ENCODE measurements around the gene PITRM1. TPM values are rescaled to one million over a fixed set of nuclear protein-coding genes. Genes with fewer than 3 reads are reported as not detected.
"Not testable (repeated sequence)": the region's sequence is repeated elsewhere in the genome, so short reads cannot be mapped to it uniquely, and the experiment has no call there.

The PITRM1 gene
- total and polyA plus RNA-seq, 4 donors, result 26.9 to 126 (median 97.7) TPM

GRCh38 chr10:3173171-3173878 is 743 bp upstream of the PITRM1 start:
- Histone ChIP-seq H3K4me3 (ENCODE audit: low read length in 2 of 2) (no peak overlapping the region), H3K27me3 (ENCODE audit: control insufficient read depth in 1 of 2, insufficient read depth in 2 of 2, low read length in 1 of 2) (no peaks in the 10 kb centered on the region), H3K36me3 (ENCODE audit: control insufficient read depth in 1 of 2, insufficient read depth in 2 of 2, low read length in 1 of 2) (peaks cover 0 to 2% of the 10 kb centered on the region in 2 donors), H3K27ac (ENCODE audit: low read depth in 1 of 2, low read length in 2 of 2) (no peak overlapping the region), H3K9me3 (ENCODE audit: control insufficient read depth, low read length) (no peaks in the 10 kb centered on the region), H3K4me1 (ENCODE audit: control insufficient read depth in 1 of 2, insufficient read depth in 2 of 2, low read length in 2 of 2) (no peaks in the 10 kb centered on the region)
- WGBS, 2 donors, result 47% methylated on average over 23 to 26 of the region's 26 CpGs
- intact Hi-C loops (cut with DNase I), result no loop called here
- ATAC-seq (ENCODE audit: low FRiP score), result peak; percentile 45
- DNase-seq, result peak in 1 of 2 donors; percentile 84

GRCh38 chr10:3172081-3172445 is 519 bp downstream of the PITRM1 start:
- intact Hi-C loops (cut with DNase I), result no loop called here
- Histone ChIP-seq H3K4me1 (ENCODE audit: control insufficient read depth in 1 of 2, insufficient read depth in 2 of 2, low read length in 2 of 2) (no peaks in the 10 kb centered on the region), H3K9me3 (ENCODE audit: control insufficient read depth, low read length) (no peaks in the 10 kb centered on the region), H3K27ac (ENCODE audit: low read depth in 1 of 2, low read length in 2 of 2) (peak overlapping the region; percentile 72), H3K27me3 (ENCODE audit: control insufficient read depth in 1 of 2, insufficient read depth in 2 of 2, low read length in 1 of 2) (no peaks in the 10 kb centered on the region), H3K4me3 (ENCODE audit: low read length in 2 of 2) (peak overlapping the region; percentile 67 to 69), H3K36me3 (ENCODE audit: control insufficient read depth in 1 of 2, insufficient read depth in 2 of 2, low read length in 1 of 2) (peaks cover 0 to 9% of the 10 kb centered on the region in 2 donors)
- WGBS, 2 donors, result 0 to 1% methylated on average over 21 of the region's 21 CpGs
- DNase-seq (no peak), ATAC-seq (ENCODE audit: low FRiP score) (peak; percentile 3)

- H3K27ac ChIP-seq (ENCODE audit: low read depth in 1 of 2, low read length in 2 of 2); H3K4me1 ChIP-seq (ENCODE audit: control insufficient read depth in 1 of 2, insufficient read depth in 2 of 2, low read length in 2 of 2); H3K9me3 ChIP-seq (ENCODE audit: control insufficient read depth, low read length); intact Hi-C loops (cut with DNase I); H3K27me3 ChIP-seq (ENCODE audit: control insufficient read depth in 1 of 2, insufficient read depth in 2 of 2, low read length in 1 of 2); DNase-seq; ATAC-seq (ENCODE audit: low FRiP score): not testable (repeated sequence)
- peaks cover 0 to 14% of the 10 kb centered on the region in 2 donors for H3K36me3 ChIP-seq (ENCODE audit: control insufficient read depth in 1 of 2, insufficient read depth in 2 of 2, low read length in 1 of 2)
- H3K4me3 ChIP-seq (ENCODE audit: low read length in 2 of 2), result peak overlapping the region in 1 of 2 donors; percentile 67
- 92 to 93% methylated on average over 11 of the region's 11 CpGs for WGBS, 2 donors
These were observed 1.1 kb downstream of the PITRM1 start for GRCh38 chr10:3171488-3171887.

DNA sequence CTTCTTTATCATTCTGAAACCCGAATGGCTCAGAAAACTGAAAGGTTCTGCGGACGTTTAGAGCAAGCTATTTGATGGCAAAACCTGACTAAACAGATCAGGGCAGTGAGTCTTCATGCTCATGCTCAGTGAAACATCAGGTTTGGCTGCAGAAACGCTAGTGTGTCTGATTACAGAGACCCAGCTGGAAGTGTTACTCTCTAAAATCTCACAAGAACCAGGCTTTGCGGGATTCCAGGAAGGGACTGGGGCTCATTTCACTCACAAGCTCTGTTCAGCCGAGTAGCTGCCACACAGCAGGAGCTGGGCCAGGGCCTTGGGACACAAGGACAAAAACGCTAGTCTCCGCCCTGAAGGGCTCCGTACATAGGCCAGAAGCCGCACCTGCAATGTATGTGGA is 2.9 kb downstream of the PITRM1 start:
- peaks cover 5 to 21% of the 10 kb centered on the region in 2 donors for H3K36me3 ChIP-seq (ENCODE audit: control insufficient read depth in 1 of 2, insufficient read depth in 2 of 2, low read length in 1 of 2)

GRCh38 chr10:3169271-3169670 is 3.3 kb downstream of the PITRM1 start:
- Histone ChIP-seq H3K27me3 (ENCODE audit: control insufficient read depth in 1 of 2, insufficient read depth in 2 of 2, low read length in 1 of 2) (no peaks in the 10 kb centered on the region), H3K4me1 (ENCODE audit: control insufficient read depth in 1 of 2, insufficient read depth in 2 of 2, low read length in 2 of 2) (no peaks in the 10 kb centered on the region), H3K27ac (ENCODE audit: low read depth in 1 of 2, low read length in 2 of 2) (no peak overlapping the region), H3K9me3 (ENCODE audit: control insufficient read depth, low read length) (no peaks in the 10 kb centered on the region), H3K4me3 (ENCODE audit: low read length in 2 of 2) (no peak overlapping the region), H3K36me3 (ENCODE audit: control insufficient read depth in 1 of 2, insufficient read depth in 2 of 2, low read length in 1 of 2) (peaks cover 5 to 22% of the 10 kb centered on the region in 2 donors)
- WGBS, 2 donors, result 90 to 92% methylated on average over 10 of the region's 10 CpGs
- no peak for ATAC-seq (ENCODE audit: low FRiP score)
- DNase-seq, result no peak
- intact Hi-C loops (cut with DNase I), result no loop called here

More for the DNA sequence above, 2.9 kb downstream of the PITRM1 start:
- H3K4me1 ChIP-seq (ENCODE audit: control insufficient read depth in 1 of 2, insufficient read depth in 2 of 2, low read length in 2 of 2), result no peaks in the 10 kb centered on the region
- ATAC-seq (ENCODE audit: low FRiP score) (no peak), DNase-seq (no peak)
- H3K4me3 ChIP-seq (ENCODE audit: low read length in 2 of 2), result no peak overlapping the region
- WGBS, 2 donors, result 87 to 89% methylated on average over 10 of the region's 10 CpGs
- H3K9me3 ChIP-seq (ENCODE audit: control insufficient read depth, low read length), result no peaks in the 10 kb centered on the region
- H3K27ac ChIP-seq (ENCODE audit: low read depth in 1 of 2, low read length in 2 of 2), result no peak overlapping the region
- H3K27me3 ChIP-seq (ENCODE audit: control insufficient read depth in 1 of 2, insufficient read depth in 2 of 2, low read length in 1 of 2), result no peaks in the 10 kb centered on the region
- intact Hi-C loops (cut with DNase I), result no loop called here

- intact Hi-C loops (cut with DNase I), result no loop called here
- DNase-seq, result no peak
- Histone ChIP-seq H3K27ac (ENCODE audit: low read depth in 1 of 2, low read length in 2 of 2) (no peak overlapping the region), H3K36me3 (ENCODE audit: control insufficient read depth in 1 of 2, insufficient read depth in 2 of 2, low read length in 1 of 2) (peaks cover 10 to 25% of the 10 kb centered on the region in 2 donors), H3K9me3 (ENCODE audit: control insufficient read depth, low read length) (no peaks in the 10 kb centered on the region), H3K4me1 (ENCODE audit: control insufficient read depth in 1 of 2, insufficient read depth in 2 of 2, low read length in 2 of 2) (no peaks in the 10 kb centered on the region), H3K27me3 (ENCODE audit: control insufficient read depth in 1 of 2, insufficient read depth in 2 of 2, low read length in 1 of 2) (no peaks in the 10 kb centered on the region), H3K4me3 (ENCODE audit: low read length in 2 of 2) (no peak overlapping the region)
- ATAC-seq (ENCODE audit: low FRiP score), result no peak
- 92 to 96% methylated on average over 21 of the region's 21 CpGs for WGBS, 2 donors
These were observed 4.8 kb downstream of the PITRM1 start for GRCh38 chr10:3167611-3168330.

DNA sequence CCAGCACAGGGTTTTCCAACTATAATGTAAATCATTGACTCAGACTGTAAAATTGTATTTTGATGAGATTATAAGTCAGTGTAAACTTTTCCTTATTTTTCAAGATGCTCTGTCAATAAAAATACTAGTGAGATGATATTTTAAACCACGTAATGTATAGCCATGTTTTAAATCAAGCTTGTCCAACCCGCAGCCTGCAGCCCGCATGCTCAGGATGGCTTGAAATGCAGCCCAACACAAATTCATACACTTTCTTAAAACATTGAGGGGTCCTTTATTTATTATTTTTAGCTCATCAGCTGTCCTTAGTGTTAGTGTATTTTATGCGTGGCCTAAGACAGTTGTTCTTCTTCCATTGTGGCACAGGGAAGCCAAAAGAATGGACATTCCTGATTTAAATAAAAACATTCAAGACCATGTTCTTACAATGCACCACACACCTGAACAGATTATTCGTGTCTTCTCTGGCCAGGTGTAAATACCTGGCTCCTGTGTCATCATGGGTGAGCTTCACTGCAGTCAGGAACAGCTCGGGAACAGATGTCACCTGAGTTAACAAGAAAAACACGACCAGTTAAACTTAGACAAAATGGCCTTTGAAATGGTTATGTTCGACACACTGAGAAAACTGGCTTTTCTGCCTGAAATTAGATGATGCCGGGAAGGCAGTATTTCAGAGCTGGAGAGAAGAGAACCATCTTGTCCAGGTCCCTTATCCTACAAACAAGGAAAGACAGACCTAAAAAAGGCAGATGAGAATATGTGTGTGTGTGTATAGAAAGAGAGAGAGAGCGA is 5.9 kb downstream of the PITRM1 start:
- Histone ChIP-seq H3K4me3 (ENCODE audit: low read length in 2 of 2) (no peak overlapping the region), H3K4me1 (ENCODE audit: control insufficient read depth in 1 of 2, insufficient read depth in 2 of 2, low read length in 2 of 2) (no peaks in the 10 kb centered on the region), H3K9me3 (ENCODE audit: control insufficient read depth, low read length) (no peaks in the 10 kb centered on the region), H3K27me3 (ENCODE audit: control insufficient read depth in 1 of 2, insufficient read depth in 2 of 2, low read length in 1 of 2) (no peaks in the 10 kb centered on the region), H3K27ac (ENCODE audit: low read depth in 1 of 2, low read length in 2 of 2) (no peak overlapping the region), H3K36me3 (ENCODE audit: control insufficient read depth in 1 of 2, insufficient read depth in 2 of 2, low read length in 1 of 2) (peaks cover 10 to 29% of the 10 kb centered on the region in 2 donors)
- WGBS, 2 donors, result 83 to 93% methylated on average over 10 of the region's 10 CpGs
- DNase-seq, result no peak
- intact Hi-C loops (cut with DNase I), result no loop called here
- no peak for ATAC-seq (ENCODE audit: low FRiP score)

DNA sequence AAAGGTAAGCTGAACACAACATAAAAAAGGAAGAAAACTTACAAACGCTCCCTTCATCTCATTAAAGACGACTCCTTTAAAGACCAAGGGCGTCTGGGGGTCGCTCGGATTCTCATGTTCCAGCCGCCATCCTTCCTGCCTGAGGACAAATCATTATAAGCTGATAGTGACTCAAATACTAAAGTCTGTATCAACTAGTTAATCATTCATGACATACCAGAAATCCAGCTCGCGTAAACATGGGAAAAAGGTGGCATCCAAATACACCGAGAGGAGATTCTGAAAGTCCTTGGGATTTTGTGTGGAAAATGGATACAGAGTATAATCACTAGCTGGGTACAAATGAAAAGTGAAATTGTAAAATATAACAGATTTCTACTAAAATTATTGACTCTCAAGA is 7.4 kb downstream of the PITRM1 start:
- intact Hi-C loops (cut with DNase I), result no loop called here
- Histone ChIP-seq H3K27ac (ENCODE audit: low read depth in 1 of 2, low read length in 2 of 2) (no peak overlapping the region), H3K9me3 (ENCODE audit: control insufficient read depth, low read length) (no peaks in the 10 kb centered on the region), H3K27me3 (ENCODE audit: control insufficient read depth in 1 of 2, insufficient read depth in 2 of 2, low read length in 1 of 2) (no peaks in the 10 kb centered on the region), H3K4me1 (ENCODE audit: control insufficient read depth in 1 of 2, insufficient read depth in 2 of 2, low read length in 2 of 2) (no peaks in the 10 kb centered on the region), H3K4me3 (ENCODE audit: low read length in 2 of 2) (no peak overlapping the region), H3K36me3 (ENCODE audit: control insufficient read depth in 1 of 2, insufficient read depth in 2 of 2, low read length in 1 of 2) (peaks cover 10 to 29% of the 10 kb centered on the region in 2 donors)
- WGBS, 2 donors, result 91 to 94% methylated on average over 9 of the region's 9 CpGs
- no peak for DNase-seq
- ATAC-seq (ENCODE audit: low FRiP score), result no peak
